ES-I3 (cell line): Measurements from ENCODE around the gene IQSEC2.

Source experiments
- H3K36me3 ChIP-seq: 2 replicates; pipeline ENCODE4 v1.6.1; 2013; ENCODE audit warnings: mild to moderate bottlenecking, low read length, control low read depth, moderate library complexity; ENCODE audit not compliant: insufficient read depth
- H3K4me1 ChIP-seq: 2 replicates; pipeline ENCODE4 v1.6.1; 2013; ENCODE audit warnings: mild to moderate bottlenecking, control low read depth, low read length; ENCODE audit not compliant: insufficient read depth
- H3K9ac ChIP-seq: 2 replicates; pipeline ENCODE4 v1.6.1; 2013; ENCODE audit warnings: low read depth, mild to moderate bottlenecking, low read length, moderate library complexity
- H3K9me3 ChIP-seq: 2 replicates; pipeline ENCODE4 v1.6.1; 2013; ENCODE audit warnings: mild to moderate bottlenecking, low read length, moderate library complexity; ENCODE audit not compliant: control insufficient read depth, insufficient read depth

The IQSEC2 gene

DNA sequence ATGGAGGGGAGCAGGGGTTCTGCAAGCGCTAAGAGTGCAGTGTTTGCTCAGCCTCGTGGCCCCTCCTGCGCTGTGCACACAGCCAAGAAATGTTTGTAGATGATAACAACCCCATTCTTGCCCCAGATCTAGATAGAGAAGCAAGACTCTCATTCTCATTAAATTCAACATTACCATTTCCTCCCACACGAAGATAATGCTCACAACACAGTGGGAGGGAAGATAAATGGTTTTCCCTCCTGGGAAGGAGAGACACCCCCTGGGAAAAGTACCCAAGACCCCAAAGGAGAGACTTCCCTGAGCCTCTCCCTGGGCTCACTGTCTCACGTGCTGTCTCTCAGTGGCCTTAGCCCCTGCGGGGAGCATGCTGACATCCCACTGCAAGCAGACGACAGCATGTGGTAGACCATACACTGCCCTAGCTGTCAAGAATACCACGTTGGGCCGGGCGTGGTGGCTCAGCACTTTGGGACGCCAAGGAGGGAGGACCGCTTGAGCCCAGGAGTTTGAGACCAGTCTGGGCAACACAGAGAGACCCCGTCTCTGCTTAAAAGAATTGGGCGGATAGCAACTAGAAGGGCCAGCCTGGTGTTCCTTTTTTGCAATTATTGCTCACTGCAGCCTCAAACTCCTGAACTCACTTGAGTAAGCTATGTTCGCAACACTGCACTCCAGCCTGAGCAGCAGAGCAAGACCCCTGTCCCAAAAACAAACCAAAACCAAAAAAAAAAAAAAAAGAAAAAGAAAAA lies 34.9 kb upstream of the IQSEC2 start:
- peaks cover 21% of the 10 kb centered on the region; the same call in 1 of the 2 replicates for H3K4me1 ChIP-seq
- H3K9ac ChIP-seq: no peak overlapping the region
- no peaks in the 10 kb centered on the region for H3K9me3 ChIP-seq
- H3K36me3 ChIP-seq: no peaks in the 10 kb centered on the region

DNA sequence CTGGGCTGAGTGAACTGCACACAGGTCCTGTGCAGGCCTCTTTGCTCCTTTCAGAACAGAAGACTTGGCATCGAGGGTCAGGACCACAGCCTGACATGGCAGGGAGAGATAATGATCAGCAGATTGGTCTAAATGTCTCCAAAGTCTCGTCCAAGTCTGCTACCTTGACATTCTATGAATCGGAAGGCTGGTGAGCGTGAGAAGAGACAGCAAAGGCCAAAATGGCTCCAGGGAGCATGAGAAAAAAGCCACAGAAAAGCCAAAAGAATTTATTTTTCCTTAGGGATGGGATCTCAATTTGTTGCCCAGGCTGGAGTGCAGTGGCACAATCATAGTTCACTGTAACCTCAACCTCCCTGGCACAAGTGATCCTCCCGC lies 32.3 kb upstream of the IQSEC2 start:
- H3K4me1 ChIP-seq: peaks cover 13% of the 10 kb centered on the region; the same call in 1 of the 2 replicates
- no peaks in the 10 kb centered on the region for H3K9me3 ChIP-seq
- H3K36me3 ChIP-seq: no peaks in the 10 kb centered on the region
- no peak overlapping the region for H3K9ac ChIP-seq

DNA sequence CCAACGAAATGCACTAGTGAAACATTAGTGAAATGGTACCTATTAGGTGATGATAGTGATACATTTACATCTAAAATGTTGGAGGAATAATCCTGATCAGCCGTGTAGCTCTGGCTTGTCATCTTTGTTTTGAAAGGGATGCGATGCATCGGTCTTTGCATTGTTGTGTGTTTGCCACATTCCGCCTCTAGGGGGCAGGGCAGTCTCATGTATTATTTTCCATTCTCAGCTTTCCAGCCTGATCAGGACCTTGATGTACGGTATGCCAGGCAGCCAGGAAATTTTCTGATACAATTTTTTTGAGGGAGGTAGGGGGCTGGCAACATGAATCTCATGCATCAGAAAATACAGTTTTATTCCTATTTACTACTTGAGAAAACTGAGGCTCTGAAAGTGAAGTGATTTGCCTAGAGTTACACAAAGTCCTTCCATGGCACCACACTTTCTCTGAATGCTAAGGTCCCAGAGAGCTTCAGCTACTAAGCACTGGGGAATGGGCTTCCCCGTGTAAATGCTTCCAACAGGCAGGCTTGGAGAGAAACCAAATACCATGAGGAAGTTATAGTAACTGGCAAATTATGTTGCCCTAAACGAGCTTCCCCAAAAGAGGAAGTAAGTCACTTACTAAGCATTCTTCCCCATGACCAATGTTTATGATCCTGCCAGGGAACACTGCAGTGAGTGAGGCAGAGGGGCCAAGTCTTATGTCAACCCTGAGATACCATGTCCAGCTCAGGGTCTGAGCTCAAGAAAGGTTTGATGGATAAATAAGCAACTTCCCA lies 31.8 kb upstream of the IQSEC2 start:
- H3K9ac ChIP-seq: no peak overlapping the region
- no peaks in the 10 kb centered on the region for H3K36me3 ChIP-seq
- H3K4me1 ChIP-seq: peaks cover 8% of the 10 kb centered on the region; the same call in 1 of the 2 replicates
- no peaks in the 10 kb centered on the region for H3K9me3 ChIP-seq

DNA sequence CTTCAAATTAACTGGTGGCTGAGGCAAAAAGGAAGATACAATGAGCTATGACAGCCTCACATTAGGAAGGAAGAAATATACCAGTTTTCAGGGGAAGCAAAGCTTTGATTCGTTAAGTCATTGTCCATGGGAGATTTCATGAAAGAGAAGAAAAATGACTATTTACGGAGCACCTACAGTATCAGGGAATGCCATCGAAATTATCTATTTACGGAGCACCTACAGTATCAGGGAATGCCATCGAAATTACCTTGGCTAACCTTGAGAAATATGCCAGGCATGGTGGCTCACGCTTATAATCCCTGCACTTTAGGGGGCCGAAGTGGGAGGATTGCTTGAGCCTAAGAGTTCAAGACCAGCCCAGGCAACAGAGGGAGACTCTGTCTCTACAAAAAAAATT lies 28.5 kb upstream of the IQSEC2 start:
- Histone ChIP-seq H3K9me3 (no peaks in the 10 kb centered on the region), H3K9ac (no peak overlapping the region), H3K4me1 (0 out of 2 replicates have a peak, but pooled peaks cover 3% of the 10 kb centered on the region), H3K36me3 (no peaks in the 10 kb centered on the region)

DNA sequence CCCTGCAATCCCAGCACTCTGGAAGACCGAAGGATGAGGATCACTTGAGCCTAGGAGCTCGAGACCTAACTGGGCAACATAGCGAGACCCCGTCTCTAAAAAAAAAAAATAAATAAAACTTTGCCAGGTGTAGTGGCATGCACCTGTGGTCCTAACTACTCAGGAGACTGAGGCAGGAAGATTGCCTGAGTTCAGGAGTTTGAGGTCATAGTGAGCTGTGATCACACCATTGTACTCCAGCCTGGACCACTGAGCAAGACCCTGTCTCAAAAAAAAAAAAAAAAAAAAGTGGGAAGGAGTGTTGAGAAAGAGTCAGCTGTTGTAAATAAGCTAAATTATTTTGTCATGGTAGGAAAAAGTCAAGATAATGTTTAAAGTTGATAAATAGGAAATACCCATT lies 27.5 kb upstream of the IQSEC2 start:
- Histone ChIP-seq H3K9ac (no peak overlapping the region), H3K9me3 (no peaks in the 10 kb centered on the region), H3K4me1 (0 out of 2 replicates have a peak, but pooled peaks cover 3% of the 10 kb centered on the region), H3K36me3 (no peaks in the 10 kb centered on the region)

DNA sequence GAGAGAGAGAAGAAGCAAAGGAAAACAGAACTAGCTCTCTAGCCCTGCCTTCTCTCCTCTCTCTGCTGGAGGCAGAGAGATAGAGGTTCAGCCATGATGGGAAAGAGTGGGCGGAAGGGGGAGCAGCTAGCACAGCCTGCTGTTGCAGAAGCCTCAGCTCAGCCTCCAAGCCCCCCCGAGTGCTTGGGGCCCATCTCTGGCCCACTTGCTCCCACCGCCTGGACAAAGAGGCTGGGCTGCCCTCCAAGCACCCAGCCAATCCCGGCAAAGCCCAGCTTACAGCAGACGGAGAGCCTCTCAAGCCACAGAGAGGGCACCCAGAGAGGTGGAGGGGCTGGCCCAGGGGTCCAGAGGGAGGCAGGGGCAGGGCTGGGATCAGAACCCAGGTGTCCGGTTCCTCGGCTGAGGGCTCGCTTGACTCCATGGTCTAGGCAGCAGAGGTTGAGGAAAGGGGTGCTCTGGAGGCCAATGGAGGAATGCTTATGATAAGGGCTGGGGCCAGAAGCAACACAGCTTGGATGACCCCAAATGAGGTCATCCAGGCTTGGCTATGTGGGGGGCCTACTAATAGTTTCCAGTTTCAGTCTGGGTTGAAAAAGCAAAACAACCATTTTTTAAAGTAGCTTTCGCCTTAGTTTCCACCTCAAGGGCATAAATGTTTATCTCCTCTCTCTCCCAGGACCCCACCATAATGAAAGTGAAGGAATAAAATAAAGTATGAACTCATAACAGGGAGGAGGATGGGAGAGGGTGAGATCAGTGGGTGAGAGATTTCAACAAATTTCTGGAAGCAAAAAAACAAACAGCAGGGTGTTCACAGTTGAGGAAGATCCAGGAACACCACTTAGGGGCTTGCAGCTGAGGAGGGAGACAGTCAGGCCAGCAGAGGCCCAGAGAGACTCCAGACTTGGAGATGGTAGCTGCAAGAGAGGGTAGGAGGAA lies 24.9 kb upstream of the IQSEC2 start:
- Histone ChIP-seq H3K4me1 (no peaks in the 10 kb centered on the region), H3K9ac (no peak overlapping the region), H3K9me3 (no peaks in the 10 kb centered on the region), H3K36me3 (no peaks in the 10 kb centered on the region)

DNA sequence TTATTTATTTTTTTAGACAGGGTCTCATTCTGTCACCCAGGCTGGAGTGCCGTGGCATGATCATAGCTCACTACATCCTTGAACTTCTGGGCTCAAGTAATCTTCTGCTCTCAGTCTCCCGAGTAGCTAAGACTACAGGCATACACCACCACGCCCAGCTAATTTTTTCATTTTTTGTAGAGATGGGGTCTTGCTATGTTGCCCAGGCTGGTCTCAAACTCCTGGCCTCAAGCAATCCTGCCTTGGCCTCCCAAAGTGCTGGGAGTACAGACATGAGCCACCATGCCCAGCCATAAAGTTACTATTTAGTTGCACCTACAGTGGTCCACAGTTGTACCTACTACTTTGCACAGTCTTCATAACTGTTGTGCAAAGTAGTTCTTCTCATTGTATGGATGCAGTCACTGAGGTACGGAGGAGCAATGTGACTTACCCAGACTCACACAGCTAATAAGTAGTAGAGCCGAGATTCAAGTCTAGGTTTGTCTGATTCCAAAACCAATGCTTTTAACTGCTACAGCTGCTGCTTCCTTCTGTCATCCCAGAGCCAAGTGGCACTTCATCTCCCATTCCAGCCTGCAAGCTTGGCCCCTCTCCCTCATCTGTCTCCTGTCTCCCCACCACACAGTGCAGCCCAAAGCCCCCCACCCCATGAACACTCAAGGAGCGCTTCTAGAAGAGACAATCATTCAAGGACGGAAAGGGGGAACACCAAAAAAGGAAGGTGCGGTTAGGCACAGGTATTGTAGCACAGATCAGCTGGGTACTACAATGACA lies 24.0 kb upstream of the IQSEC2 start:
- Histone ChIP-seq H3K9me3 (no peaks in the 10 kb centered on the region), H3K4me1 (no peaks in the 10 kb centered on the region), H3K36me3 (no peaks in the 10 kb centered on the region), H3K9ac (no peak overlapping the region)

DNA sequence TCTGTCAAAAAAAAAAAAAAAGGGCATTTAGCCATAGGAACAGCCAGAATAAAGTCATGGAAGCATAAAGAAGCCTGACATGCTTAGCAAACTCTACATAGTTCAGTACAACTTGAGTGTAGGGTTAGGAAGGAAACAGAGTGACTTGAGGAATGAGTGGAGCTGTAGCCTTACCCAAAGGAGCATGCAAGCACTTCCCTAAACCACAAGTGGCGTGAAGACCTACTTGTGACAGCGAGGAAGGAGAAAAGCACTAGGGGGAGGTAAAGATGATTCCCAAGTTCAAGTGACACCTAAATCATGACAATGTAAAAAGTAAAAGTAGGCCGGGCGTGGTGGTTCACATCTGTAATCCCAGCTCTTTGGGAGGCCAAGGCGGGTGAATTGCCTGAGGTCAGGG lies 21.8 kb upstream of the IQSEC2 start:
- H3K9me3 ChIP-seq: no peaks in the 10 kb centered on the region
- no peaks in the 10 kb centered on the region for H3K4me1 ChIP-seq
- no peak overlapping the region for H3K9ac ChIP-seq
- no peaks in the 10 kb centered on the region for H3K36me3 ChIP-seq

DNA sequence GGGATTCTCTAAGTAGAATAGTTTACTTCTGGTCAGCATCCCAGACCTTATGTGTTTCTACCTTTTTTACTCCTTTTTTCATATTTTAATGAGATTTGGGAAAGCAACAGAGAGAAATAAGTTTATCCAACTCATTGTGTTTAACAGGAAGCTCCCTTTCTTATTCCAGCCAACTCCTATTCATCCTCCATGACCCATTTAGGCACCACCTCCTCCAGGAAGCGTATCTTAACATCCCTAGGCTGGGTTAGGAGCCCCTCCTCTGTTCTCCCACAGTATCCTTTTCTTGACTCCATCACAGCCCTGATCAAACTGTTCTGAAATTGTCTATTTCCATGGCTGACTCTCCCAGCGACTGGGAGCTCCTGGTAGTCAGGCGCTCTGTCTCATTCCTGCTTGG lies 18.8 kb upstream of the IQSEC2 start:
- H3K9me3 ChIP-seq: no peaks in the 10 kb centered on the region
- no peak overlapping the region for H3K9ac ChIP-seq
- H3K4me1 ChIP-seq: no peaks in the 10 kb centered on the region
- H3K36me3 ChIP-seq: no peaks in the 10 kb centered on the region

DNA sequence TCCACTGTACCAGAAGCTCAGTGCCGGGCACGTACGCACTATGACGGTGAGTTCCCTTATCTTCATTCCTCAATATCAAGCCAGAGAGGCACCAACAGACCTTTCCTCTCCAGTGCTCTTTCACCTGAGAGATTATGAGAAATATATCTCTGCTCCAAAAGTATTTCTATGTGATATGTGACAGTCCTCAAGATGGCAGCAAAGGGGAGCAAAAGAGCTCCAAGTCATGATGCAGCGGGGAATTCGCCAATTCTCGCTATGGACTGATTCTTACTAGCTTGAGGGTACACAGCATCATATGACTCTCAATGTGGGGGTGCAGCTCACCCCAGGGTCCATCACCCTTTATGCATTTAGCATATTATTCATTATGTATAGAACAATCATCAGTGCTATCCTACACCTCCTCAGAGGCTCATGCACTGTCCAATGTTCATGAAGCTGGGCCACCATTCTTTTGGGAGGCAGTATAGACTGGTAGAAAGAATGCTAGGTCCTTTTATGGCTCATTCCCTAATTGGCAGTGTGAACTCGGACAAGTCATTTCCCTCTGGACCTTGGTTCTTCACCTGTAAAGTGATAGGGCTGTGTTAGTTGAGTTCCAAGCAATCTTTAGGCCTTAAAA lies 12.8 kb upstream of the IQSEC2 start:
- Histone ChIP-seq H3K9ac (no peak overlapping the region), H3K4me1 (peaks cover 7% of the 10 kb centered on the region), H3K9me3 (no peaks in the 10 kb centered on the region), H3K36me3 (no peaks in the 10 kb centered on the region)

DNA sequence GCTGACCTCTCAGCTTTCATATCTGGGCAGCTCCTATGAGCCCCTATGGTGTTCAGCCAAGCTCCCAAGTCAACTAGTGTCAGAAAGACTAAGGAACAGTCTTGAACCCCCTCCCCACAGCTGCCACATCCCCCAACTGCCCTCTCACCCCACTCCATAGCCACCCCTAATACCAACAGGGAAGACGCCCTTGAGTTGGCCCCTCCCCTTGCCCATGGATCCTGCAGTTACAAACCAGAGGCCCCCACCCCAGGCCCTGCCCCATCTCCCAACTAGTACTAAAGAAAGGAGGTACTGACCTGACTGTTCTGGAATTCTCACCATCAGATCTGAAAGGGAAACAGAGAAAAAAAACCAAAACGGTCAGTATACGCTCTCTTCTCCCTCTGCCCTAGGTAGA lies 10.2 kb upstream of the IQSEC2 start:
- Histone ChIP-seq H3K9ac (no peak overlapping the region), H3K4me1 (peaks cover 22% of the 10 kb centered on the region)

DNA sequence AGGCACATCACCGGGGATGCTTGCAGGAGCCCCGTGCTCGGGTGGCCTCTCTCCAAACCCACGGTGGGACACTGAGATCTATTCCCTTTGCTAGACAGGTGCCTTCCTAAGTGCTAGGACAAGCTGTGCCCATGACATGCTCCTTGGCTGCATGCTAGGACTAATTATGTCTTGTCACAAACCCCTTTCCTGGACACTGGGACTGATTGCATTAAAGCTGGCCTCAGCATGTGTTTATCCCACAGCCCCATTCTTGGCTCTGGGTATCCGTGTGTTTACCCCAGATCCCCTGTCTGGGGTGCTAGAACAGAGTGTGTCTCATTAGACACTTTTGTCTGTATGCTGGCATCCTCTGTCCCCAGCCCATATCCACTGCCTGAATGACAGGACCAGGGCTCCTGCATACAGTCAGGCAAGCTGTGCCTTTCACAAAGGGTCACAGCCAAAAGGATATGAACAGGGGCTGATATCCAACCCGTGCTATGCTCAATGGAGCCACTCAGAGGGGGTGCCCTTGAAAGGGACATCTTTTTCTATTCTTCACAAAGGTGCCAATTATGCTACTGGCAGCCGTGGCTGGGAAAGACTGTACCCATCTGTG lies 9.2 kb upstream of the IQSEC2 start:
- Histone ChIP-seq H3K9me3 (no peaks in the 10 kb centered on the region), H3K4me1 (peaks cover 22% of the 10 kb centered on the region), H3K36me3 (no peaks in the 10 kb centered on the region), H3K9ac (no peak overlapping the region)

More for the DNA sequence above, 10.2 kb upstream of the IQSEC2 start:
- Histone ChIP-seq H3K36me3 (no peaks in the 10 kb centered on the region), H3K9me3 (no peaks in the 10 kb centered on the region)

DNA sequence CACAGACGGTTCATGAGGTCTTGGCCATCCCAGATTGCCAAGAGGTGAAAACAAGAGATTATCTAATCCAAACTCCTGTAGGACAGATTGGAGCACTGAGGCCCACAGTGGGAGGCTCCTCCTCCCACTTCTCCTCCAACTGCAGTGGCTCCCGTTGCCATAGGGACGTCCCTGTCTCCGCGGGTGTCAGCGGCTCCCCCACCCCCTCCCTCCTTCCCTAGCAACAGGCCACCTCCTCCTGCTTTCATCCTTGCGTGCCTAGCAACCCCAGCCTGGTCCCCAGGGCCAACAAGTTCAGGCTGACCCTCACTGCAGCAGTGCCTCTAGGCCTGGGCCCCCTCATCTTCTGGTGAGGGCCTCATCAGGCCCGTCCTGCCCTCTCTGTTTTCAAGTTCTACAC lies 6.8 kb upstream of the IQSEC2 start:
- H3K9ac ChIP-seq: no peak overlapping the region
- no peaks in the 10 kb centered on the region for H3K36me3 ChIP-seq
- H3K9me3 ChIP-seq: no peaks in the 10 kb centered on the region

More for the DNA sequence above, 6.8 kb upstream of the IQSEC2 start:
- peaks cover 22% of the 10 kb centered on the region for H3K4me1 ChIP-seq
